ENCODE results near the gene MEP1B. TPM values are rescaled to one million over a fixed set of nuclear protein-coding genes. Genes with fewer than 3 reads are reported as not detected.
"Not testable (repeated sequence)": the region's sequence is repeated elsewhere in the genome, so short reads cannot be mapped to it uniquely, and the experiment has no call there.

Gene MEP1B
- total and polyA plus RNA-seq, 9 donors, result 0.10 to 0.72 (median 0.10) TPM; not detected in 6

- Histone ChIP-seq H3K27me3 (no peaks in the 10 kb centered on the region), H3K4me1 (ENCODE audit: insufficient read depth) (no peaks in the 10 kb centered on the region), H3K4me3 (no peak overlapping the region), H3K27ac (no peak overlapping the region), H3K9me3 (no peaks in the 10 kb centered on the region), H3K36me3 (no peaks in the 10 kb centered on the region)
- WGBS, 3 donors, result 59 to 68% (median 64%) methylated on average over 5 of the region's 5 CpGs
- TF ChIP-seq POLR2A (IDR thresholded peaks at IDR 0.05) (no peak), EP300 (IDR thresholded peaks at IDR 0.05) (no peak)
- TF ChIP-seq, protein P1, sequence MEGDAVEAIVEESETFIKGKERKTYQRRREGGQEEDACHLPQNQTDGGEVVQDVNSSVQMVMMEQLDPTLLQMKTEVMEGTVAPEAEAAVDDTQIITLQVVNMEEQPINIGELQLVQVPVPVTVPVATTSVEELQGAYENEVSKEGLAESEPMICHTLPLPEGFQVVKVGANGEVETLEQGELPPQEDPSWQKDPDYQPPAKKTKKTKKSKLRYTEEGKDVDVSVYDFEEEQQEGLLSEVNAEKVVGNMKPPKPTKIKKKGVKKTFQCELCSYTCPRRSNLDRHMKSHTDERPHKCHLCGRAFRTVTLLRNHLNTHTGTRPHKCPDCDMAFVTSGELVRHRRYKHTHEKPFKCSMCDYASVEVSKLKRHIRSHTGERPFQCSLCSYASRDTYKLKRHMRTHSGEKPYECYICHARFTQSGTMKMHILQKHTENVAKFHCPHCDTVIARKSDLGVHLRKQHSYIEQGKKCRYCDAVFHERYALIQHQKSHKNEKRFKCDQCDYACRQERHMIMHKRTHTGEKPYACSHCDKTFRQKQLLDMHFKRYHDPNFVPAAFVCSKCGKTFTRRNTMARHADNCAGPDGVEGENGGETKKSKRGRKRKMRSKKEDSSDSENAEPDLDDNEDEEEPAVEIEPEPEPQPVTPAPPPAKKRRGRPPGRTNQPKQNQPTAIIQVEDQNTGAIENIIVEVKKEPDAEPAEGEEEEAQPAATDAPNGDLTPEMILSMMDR (IDR thresholded peaks at IDR 0.05), result no peak
- DNase-seq, result no peak
- intact Hi-C loops (cut with DNase I), result loop anchor here in 2 of 4 donors (5.0 kb wide), 2 partner anchors 390 to 395 kb away; no protein-coding TSS in a partner anchor
Measured at GRCh38 chr18:32157580-32157979, 32.3 kb upstream of the MEP1B start.

DNA sequence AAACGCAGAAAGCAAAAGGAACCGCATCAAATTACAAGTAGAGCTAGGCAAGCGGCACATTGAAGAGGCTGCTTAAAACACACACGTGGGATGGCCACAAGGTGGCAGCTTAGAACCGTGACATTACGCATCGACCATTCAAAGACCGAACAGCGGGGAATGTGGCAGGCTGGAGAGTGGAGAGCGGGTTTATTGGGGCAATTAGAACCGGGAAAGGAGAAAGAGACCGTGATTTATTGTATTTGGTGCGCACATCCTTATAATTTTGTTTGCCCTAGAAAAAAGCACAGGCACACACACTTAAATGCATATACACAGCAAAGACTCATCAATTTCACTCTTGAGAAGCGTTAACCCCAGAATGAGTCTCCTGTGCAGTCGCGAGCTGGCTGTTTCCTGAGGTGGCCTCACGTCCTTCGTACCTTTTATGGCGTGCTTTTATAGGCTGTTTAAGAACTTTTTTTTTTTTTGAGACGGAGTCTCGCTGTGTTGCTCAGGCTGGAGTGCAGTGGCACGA lies 31.7 kb upstream of the MEP1B start:
- Histone ChIP-seq H3K9me3 (no peaks in the 10 kb centered on the region), H3K27ac (no peak overlapping the region), H3K27me3 (no peaks in the 10 kb centered on the region), H3K4me3 (peak overlapping the region; percentile 20), H3K4me1 (ENCODE audit: insufficient read depth) (no peaks in the 10 kb centered on the region), H3K36me3 (no peaks in the 10 kb centered on the region)
- peak; percentile 65 to 80 (median 79) for DNase-seq
- intact Hi-C loops (cut with DNase I), result loop anchor here in 3 of 4 donors (2.0 to 5.0 kb wide), 3 partner anchors 389 to 395 kb away; no protein-coding TSS in a partner anchor
- WGBS, 3 donors, result 1% methylated on average over 22 of the region's 22 CpGs
- TF ChIP-seq, protein P1 (IDR thresholded peaks at IDR 0.05), result peak; percentile 69 to 83 (median 77)
- TF ChIP-seq EP300 (IDR thresholded peaks at IDR 0.05), result no peak

GRCh38 chr18:32158631-32159030 lies 31.2 kb upstream of the MEP1B start:
- WGBS, 3 donors, result 50 to 59% (median 53%) methylated on average over 9 of the region's 9 CpGs
- H3K27me3 ChIP-seq; DNase-seq; H3K4me1 ChIP-seq (ENCODE audit: insufficient read depth); H3K36me3 ChIP-seq; H3K9me3 ChIP-seq; H3K27ac ChIP-seq: not testable (repeated sequence)
- H3K4me3 ChIP-seq, result peak overlapping the region; percentile 20
- intact Hi-C loops (cut with DNase I), result loop anchor here in 3 of 4 donors (2.0 to 5.0 kb wide), 3 partner anchors 389 to 394 kb away; no protein-coding TSS in a partner anchor

GRCh38 chr18:32160547-32160946 lies 29.3 kb upstream of the MEP1B start:
- DNase-seq, result no peak
- TF ChIP-seq, protein P1 (IDR thresholded peaks at IDR 0.05), result no peak
- TF ChIP-seq POLR2A (IDR thresholded peaks at IDR 0.05) (no peak), EP300 (IDR thresholded peaks at IDR 0.05) (no peak)
- intact Hi-C loops (cut with DNase I), result loop anchor here in 1 of 4 donors (5.0 kb wide), 1 partner anchor 387 kb away; no protein-coding TSS in a partner anchor
- Histone ChIP-seq H3K4me1 (ENCODE audit: insufficient read depth) (no peaks in the 10 kb centered on the region), H3K4me3 (no peak overlapping the region), H3K27me3 (no peaks in the 10 kb centered on the region), H3K27ac (no peak overlapping the region), H3K36me3 (no peaks in the 10 kb centered on the region), H3K9me3 (no peaks in the 10 kb centered on the region)
- WGBS, 3 donors, result 76 to 85% (median 83%) methylated on average over 2 of the region's 2 CpGs

- H3K4me3 ChIP-seq, result no peak overlapping the region
- intact Hi-C loops (cut with DNase I), result no loop called here
- WGBS, 3 donors, result 72 to 85% (median 82%) methylated on average over 3 of the region's 3 CpGs
Measured at GRCh38 chr18:32167980-32168730, 21.7 kb upstream of the MEP1B start.

More at GRCh38 chr18:32167980-32168730, 21.7 kb upstream of the MEP1B start:
- no peaks in the 10 kb centered on the region for H3K27me3 ChIP-seq
- TF ChIP-seq EP300 (IDR thresholded peaks at IDR 0.05), result no peak
- TF ChIP-seq POLR2A (IDR thresholded peaks at IDR 0.05), result no peak
- TF ChIP-seq, protein P1 (IDR thresholded peaks at IDR 0.05), result no peak
- no peaks in the 10 kb centered on the region for H3K9me3 ChIP-seq
- no peak for DNase-seq
- H3K4me1 ChIP-seq (ENCODE audit: insufficient read depth), result no peaks in the 10 kb centered on the region
- H3K27ac ChIP-seq, result no peak overlapping the region
- no peaks in the 10 kb centered on the region for H3K36me3 ChIP-seq

All from ovary (tissue), 9 donors.